Activated effector memory CD4-positive, alpha-beta T cell treated with anti-CD3 and anti-CD28 coated beads, Interleukin-2, amount 50 U/mL, for 16 hours (primary cell): ENCODE results near the gene PDE1C.
"Not testable (repeated sequence)": the region's sequence is repeated elsewhere in the genome, so short reads cannot be mapped to it uniquely, and the experiment has no call there.

Experiments used
- DNase-seq: peaks from one replicate; pipeline ENCODE4 v3.0.0-alpha.2; 2020

Gene PDE1C

GRCh38 chr7:32070406-32071360, at the start of gene PDE1C:
TSS of gene PDE1C (minus strand) at chr7:32070407.
- DNase-seq = no peak

- no peak for DNase-seq
These were observed 49.6 kb upstream of the PDE1C start for GRCh38 chr7:32119790-32120196.

DNA sequence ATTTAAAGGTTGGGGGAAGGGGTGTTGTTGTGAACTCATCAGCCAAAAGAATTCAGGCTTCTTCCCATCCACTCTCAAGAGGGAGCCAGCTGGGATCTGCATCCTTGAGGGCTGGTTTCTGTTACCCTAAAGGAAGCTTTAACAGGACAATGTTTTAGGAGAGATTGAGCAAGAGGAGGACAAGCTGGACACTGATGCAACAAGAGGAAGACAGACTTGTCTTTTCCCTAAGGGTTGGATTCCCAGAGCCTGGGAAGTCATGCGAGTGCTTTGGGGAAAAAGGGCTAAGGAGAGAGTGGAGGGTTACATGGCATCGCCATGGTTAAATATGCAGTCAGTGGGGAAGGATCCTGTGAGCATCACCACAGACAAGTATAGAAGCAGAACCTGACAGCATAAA, 47.6 kb upstream of the PDE1C start:
- DNase-seq = no peak

DNA sequence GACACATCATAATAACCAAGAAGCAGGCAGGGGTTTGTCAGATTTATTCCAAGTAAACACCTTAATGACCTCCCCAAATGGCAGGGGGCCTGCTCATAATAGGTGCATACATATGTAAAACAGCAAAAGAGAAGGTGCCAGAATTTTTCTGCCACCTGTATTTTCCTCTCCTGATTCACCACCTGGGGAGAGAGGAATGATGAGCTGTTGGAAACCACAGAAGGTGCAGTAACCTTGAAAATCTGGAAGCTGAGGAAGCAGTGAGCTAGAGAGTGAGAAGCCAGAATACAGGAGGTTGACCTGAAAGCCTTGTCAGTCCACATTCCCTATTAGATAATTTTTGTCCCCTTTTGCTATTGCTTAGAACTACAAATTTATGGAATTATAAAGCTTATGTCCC, 46.2 kb upstream of the PDE1C start:
- DNase-seq = no peak

DNA sequence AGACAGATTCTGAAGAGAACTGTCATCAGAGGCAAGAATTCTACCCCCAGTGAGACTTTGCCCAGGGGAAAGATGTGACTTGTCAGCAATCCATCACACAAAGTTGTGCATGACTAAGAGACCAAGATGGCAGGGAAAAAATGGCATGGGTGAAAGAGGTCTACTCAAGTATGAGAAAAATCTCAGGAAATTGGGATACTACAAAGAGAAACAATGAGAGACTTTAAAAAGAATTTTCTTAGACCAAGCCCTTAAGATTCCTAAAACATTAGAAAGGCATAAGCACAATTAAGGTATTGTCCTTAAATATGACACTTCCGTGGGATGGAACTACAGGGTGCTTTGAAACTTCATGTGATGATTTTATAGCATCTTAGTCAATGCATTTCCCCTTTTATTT, 45.6 kb upstream of the PDE1C start:
- no peak for DNase-seq

GRCh38 chr7:32108651-32109050, 38.4 kb upstream of the PDE1C start:
- DNase-seq = no peak

DNA sequence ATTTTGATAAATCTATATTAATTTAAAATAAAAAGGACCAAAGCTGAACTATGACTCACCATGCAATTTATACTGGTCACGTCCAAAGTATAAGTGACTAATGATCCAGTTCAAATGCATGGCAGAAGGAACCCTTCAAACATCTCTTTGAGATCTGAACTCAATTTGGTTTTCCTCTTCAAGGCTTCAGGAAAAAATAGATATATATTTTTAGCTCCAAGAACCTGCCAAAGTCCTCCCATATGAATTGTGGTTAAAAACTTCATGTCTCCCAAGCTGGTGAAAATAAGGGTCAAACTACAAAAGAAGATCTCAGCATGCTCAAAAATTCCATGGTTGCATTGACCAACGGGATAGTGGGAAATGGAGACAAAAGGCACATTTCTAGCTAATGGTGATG, 34.6 kb upstream of the PDE1C start:
- DNase-seq = no peak

GRCh38 chr7:32103361-32103760, 33.2 kb upstream of the PDE1C start:
- no peak for DNase-seq

DNA sequence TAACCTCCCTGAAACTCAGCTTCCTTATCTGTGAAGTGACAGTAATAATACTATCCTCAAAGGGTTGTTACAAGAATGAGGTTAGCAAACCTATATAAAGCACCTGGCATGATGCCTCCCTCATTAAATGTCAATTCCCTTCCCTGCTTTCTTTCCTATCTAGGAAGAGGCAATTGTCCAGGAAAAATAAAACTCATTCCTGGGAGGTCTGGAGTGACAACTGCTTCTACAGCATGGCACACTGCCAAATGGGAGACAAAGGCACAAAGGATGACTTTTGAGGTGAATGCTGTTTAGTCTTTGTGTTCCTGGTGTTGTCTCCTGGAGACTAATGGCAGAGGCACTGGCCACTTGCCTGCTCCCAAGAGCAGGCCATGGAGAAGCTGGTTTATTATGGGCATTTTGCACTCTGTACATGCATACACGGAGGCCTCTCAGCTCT, 32.2 kb upstream of the PDE1C start:
- DNase-seq = no peak

- DNase-seq = no peak
These were observed 30.2 kb upstream of the PDE1C start for GRCh38 chr7:32100407-32100907.

GRCh38 chr7:32094516-32094915, 24.3 kb upstream of the PDE1C start:
- no peak for DNase-seq

GRCh38 chr7:32093415-32094408, 23.5 kb upstream of the PDE1C start:
- DNase-seq = no peak

DNA sequence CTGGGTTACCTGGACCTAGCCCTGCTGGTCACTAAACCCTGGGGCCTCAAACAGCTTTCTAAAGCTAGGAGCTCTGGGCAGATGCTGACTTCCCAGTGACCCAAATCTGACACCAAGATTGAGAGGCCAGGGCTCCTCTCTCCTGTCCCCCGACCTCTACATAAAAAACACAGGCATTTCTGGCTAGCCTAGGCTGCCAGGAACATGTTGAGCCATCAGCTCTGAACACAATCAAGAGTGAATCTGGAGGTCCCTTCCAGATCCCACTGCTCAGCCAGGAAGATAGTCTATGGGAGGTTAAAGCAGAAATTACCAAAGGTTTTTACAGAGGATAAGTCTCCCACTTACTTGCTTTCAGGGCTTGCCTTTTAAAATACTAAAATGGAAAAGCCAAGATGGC, 22.1 kb upstream of the PDE1C start:
- DNase-seq = no peak

GRCh38 chr7:32091608-32092210, 21.5 kb upstream of the PDE1C start:
- no peak for DNase-seq

- DNase-seq = no peak
These were observed 19.5 kb upstream of the PDE1C start for GRCh38 chr7:32089678-32090077.

DNA sequence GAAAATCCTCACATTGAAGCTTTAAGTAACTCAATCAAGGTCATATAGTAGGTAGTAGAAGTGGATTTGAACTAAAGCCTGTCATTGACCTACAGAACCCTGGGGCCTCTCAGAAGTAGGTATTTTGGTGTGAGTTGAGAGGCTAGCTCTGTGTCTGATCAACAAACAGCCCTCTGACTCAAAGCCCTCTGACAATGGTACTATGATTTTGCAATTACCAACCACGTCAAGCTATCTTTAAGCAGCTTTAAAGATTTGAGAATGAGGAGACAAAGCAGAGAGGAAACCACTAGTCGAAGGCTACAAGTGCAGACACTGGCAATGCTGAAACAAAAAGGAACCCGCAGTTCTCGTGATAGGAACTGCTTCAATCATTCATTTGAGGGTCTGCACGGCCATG, 19.0 kb upstream of the PDE1C start:
- no peak for DNase-seq

- DNase-seq = no peak
These were observed 18.3 kb upstream of the PDE1C start for GRCh38 chr7:32088451-32088881.

- DNase-seq = no peak
These were observed 9.3 kb upstream of the PDE1C start for GRCh38 chr7:32079510-32079909.

DNA sequence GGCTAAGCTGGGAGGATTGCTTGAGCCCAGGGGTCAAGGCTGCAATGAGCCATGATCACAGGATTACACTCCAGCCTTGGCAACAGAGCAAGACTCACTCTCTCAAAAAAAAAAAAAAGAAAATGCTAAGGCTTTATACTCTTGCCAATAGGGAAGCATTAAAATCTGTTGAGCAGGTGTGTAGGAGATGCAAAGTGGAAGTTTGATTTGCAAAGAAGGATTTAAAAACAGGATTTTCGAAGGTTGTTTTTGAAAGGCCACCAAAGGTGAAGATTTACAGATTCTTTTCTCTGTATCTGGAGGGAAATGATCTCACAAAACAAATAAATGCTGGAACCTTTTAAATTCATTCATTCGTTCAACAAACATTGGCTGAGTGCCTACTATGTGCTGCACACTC, 8.6 kb upstream of the PDE1C start:
- DNase-seq = no peak

DNA sequence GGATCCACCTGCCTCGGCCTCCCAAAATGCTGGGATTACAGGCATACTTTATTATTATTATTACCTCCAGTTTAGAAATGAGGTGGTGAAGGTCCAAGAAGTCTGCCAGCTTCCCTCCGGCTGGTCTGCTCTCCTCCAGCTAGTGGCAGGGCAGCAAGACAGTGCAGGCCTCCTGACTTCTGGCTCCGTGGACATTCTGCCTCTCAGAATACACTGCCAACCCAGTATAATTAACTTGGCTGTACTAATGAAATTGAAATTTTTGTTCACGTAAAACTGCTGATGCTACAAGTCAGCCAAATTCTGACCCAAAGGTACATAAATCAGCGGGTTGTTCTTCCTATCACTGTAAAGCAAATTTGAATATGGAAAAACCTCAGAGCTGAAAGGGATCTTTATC, 7.6 kb upstream of the PDE1C start:
- DNase-seq = no peak

GRCh38 chr7:32076802-32077201, 6.6 kb upstream of the PDE1C start:
- not testable (repeated sequence) for DNase-seq

DNA sequence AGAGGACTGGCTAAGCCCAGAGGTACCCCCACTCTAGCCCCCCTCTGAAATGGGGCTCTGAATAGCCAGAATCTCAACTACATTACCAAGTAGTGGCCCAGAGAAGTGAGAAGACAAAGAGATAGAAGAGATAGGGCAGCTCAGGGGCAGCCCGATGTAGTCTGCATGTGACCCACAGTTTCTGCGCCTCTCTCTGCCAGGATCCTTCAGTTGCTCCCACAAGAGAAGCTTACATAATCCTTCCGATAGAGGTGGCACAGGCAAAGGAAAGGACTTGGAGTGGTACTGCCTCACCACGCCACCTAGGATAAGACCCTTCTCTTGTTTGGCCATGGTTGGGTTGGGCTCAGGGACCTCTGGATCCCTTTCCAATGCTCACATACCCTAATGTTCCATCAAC, 5.4 kb upstream of the PDE1C start:
- no peak for DNase-seq
